HEK293 (cell line): ENCODE results near the gene KCNMA1.

Experiments
- CTCF ChIP-seq: fragments of 450-650 bp; formaldehyde crosslinking; IDR thresholded peaks from 2 replicates; pipeline ENCODE4 v1.5.1; 2016; ENCODE audit warnings: missing biosample characterization, missing genetic modification characterization
- ZNF341 ChIP-seq: fragments of 450-650 bp; formaldehyde crosslinking; IDR thresholded peaks from 2 replicates; pipeline ENCODE4; 2016; ENCODE audit warnings: low read depth, missing biosample characterization, missing genetic modification characterization

- TF ChIP-seq CTCF (tag by site-specific recombination) (no peak), ZNF341 (tag by site-specific recombination) (no peak)
Observed at GRCh38 chr10:77104459-77104980, 533.1 kb downstream of the KCNMA1 start.
